K562 (cell line): ENCODE data around the gene RABGAP1L. TPM values are rescaled to one million over a fixed set of nuclear protein-coding genes. Genes with fewer than 3 reads are reported as not detected.
A peak's percentile ranks its signal among the peaks of the same experiment; 100 is the strongest.

Experiments
- ATAC-seq: fragments of 200-7000 bp; cut with Tn5 transposase; 3 replicates; pipeline ENCODE4 v1.9.1; 2020; ENCODE audit warnings: moderate library complexity
- BruUV-seq: library from RNA; stranded (reverse); fragments of 400-500 nt; replicated peaks from 2 replicates; lab custom pipeline; 2021; lab: Mats Ljungman, UMichigan
- CTCF ChIA-PET: fragments of 300-600 bp; formaldehyde crosslinking; extraction: SDS; loops from one replicate; lab custom pipeline; 2021; ENCODE audit warnings: low intra/inter-chr PET ratio; lab: Yijun Ruan, JAX
- POLR2A ChIA-PET: fragments of 300-600, 350-650 bp; sonication (Branson Sonifier 250); formaldehyde crosslinking; extraction: SDS; loops from one replicate; lab custom pipeline; 2021; ENCODE audit warnings: antibody characterized with exemption, inconsistent platforms; lab: Yijun Ruan, JAX
- DNase-seq, 4 experiments: peaks; one replicate each; pipeline versions ENCODE4 v3.0.0 to v3.0.0-alpha.2; 2011 to 2018; ENCODE audit warnings: low spot score in 3 of 4, mixed read lengths in 3 of 4; ENCODE audit errors: extremely low read depth in 1 of 4
- FAIRE-seq: peaks from 2 replicates; lab custom pipeline; 2011; peaks lifted over from hg19 to GRCh38; lab: Jason Lieb, UNC
- H2AFZ ChIP-seq: 2 replicates; pipeline ENCODE4 v1.6.0; 2011; ENCODE audit warnings: low read depth, low read length, control low read depth, inconsistent platforms
- H3K27ac ChIP-seq: fragments of 200-600 bp; 3 replicates; pipeline ENCODE4 v1.8.0; 2011; ENCODE audit warnings: low read depth, mild to moderate bottlenecking, control low read depth, inconsistent platforms, low read length, moderate library complexity, mixed read lengths; ENCODE audit errors: extremely low read depth
- H3K27me3 ChIP-seq, 2 experiments: fragments of 300-600 bp in 1 of 2; 2 replicates in 1 of 2; 3 replicates in 1 of 2; pipeline versions ENCODE4 v1.6.0 to v1.8.0; 2011; ENCODE audit warnings: inconsistent platforms in 2 of 2, low read length in 2 of 2, mild to moderate bottlenecking in 1 of 2, mixed read lengths in 1 of 2, moderate library complexity in 1 of 2; ENCODE audit not compliant: control insufficient read depth in 2 of 2, insufficient read depth in 2 of 2
- H3K36me3 ChIP-seq: fragments of 300-600 bp; 3 replicates; pipeline ENCODE4 v1.8.0; 2011; ENCODE audit warnings: mild to moderate bottlenecking, low read length, inconsistent platforms; ENCODE audit not compliant: control insufficient read depth, insufficient read depth
- H3K4me1 ChIP-seq, 2 experiments: fragments of 200-600 bp in 1 of 2; replicated peaks in 1 of 2; 2 replicates in 1 of 2; 3 replicates in 1 of 2; pipeline versions ENCODE4 v1.5.1 to v1.8.0; 2011; ENCODE audit warnings: inconsistent platforms in 2 of 2, low read length in 2 of 2, mild to moderate bottlenecking in 1 of 2, mixed read lengths in 1 of 2, moderate library complexity in 1 of 2; ENCODE audit not compliant: control insufficient read depth in 2 of 2, insufficient read depth in 2 of 2
- H3K4me2 ChIP-seq: 2 replicates; pipeline ENCODE4 v1.6.1; 2011; ENCODE audit warnings: low read length, control low read depth, inconsistent platforms, mixed read lengths; ENCODE audit not compliant: insufficient read depth
- H3K4me3 ChIP-seq: fragments of 200-600 bp; sonication (generic), shearing (Covaris generic); 2 replicates; pipeline ENCODE4 v1.5.1; 2016; ENCODE audit warnings: control low read depth, inconsistent platforms
- H3K79me2 ChIP-seq: fragments of 200-600 bp; 3 replicates; pipeline ENCODE4 v1.8.0; 2011; ENCODE audit warnings: low read length, inconsistent platforms; ENCODE audit not compliant: control insufficient read depth, insufficient read depth
- H3K9ac ChIP-seq, 2 experiments: 2 replicates each; pipeline versions ENCODE4 v1.6.0 to v1.6.1; 2011; ENCODE audit warnings: low read depth in 2 of 2, low read length in 2 of 2, control low read depth in 1 of 2, inconsistent platforms in 1 of 2, mild to moderate bottlenecking in 1 of 2, mixed read lengths in 1 of 2; ENCODE audit not compliant: insufficient read depth in 1 of 2
- H3K9me1 ChIP-seq: one replicate; pipeline ENCODE4 v1.6.0; 2011; ENCODE audit warnings: inconsistent platforms, mild to moderate bottlenecking, low read length, moderate library complexity; ENCODE audit not compliant: control insufficient read depth, insufficient read depth
- H3K9me3 ChIP-seq: replicated peaks from 2 replicates; pipeline ENCODE4 v1.5.1; 2011; ENCODE audit warnings: low read depth, low read length, inconsistent platforms; ENCODE audit not compliant: control insufficient read depth, insufficient read depth
- H4K20me1 ChIP-seq: replicated peaks from 2 replicates; pipeline ENCODE4 v1.6.1; 2011; ENCODE audit warnings: low read length, inconsistent platforms, mixed read lengths; ENCODE audit not compliant: control insufficient read depth, insufficient read depth
- ZNF197 ChIP-seq: fragments of 200-800 bp; sonication (Bioruptor generic); IDR thresholded peaks from 2 replicates; pipeline ENCODE4 v1.6.1; 2016; ENCODE audit warnings: low read depth, missing genetic modification characterization, missing compliant biosample characterization
- ZNF431 ChIP-seq: sonication (generic); formaldehyde crosslinking; IDR thresholded peaks from 2 replicates; pipeline ENCODE4 v1.8.0; 2022; ENCODE audit warnings: mild to moderate bottlenecking, missing genetic modification reagents
- WGBS: fragments of 100-300 bp; shearing (Covaris generic); methylation state at CpG from one replicate; pipeline ENCODE4 v1.1.6; 2016; ENCODE audit warnings: low coverage, mixed read lengths; ENCODE audit not compliant: insufficient coverage; ENCODE audit errors: missing lambda C conversion rate; 5-methylcytosine and 5-hydroxymethylcytosine counted together
- in situ Hi-C: fragments of 300-500 bp; cut with MboI; formaldehyde crosslinking; loops from 4 replicates; pipeline ENCODE4 v1.15.0; 2018; ENCODE audit warnings: inconsistent platforms, mixed read lengths
- intact Hi-C: fragments of 100-400 bp; cut with micrococcal nuclease; formaldehyde crosslinking; loops from 2 replicates; pipeline ENCODE4 v1.14.2; 2022
- polyA plus RNA-seq, 8 experiments: library from polyadenylated mRNA; depleted of rRNA in 4 of 8; stranded (reverse) in 5 of 8; unstranded in 3 of 8; fragments of >200 nt; fragmentation: Nextera tagmentation in 2 of 8; fragmentation: Illumina TruSeq in 1 of 8; extraction: Ambion mirVana in 2 of 8; extraction: Trizol in 1 of 8; gene quantifications; 2 replicates each; pipeline versions ENCODE4 v1.2.1 to v1.2.3, GENCODE V29; 2011 to 2014; ENCODE audit warnings: inconsistent platforms in 1 of 8, missing spikeins in 1 of 8
- total RNA-seq, 7 experiments: library from RNA; depleted of rRNA in 6 of 7; stranded (reverse); fragments of >200 nt in 6 of 7; fragmentation: Illumina TruSeq in 2 of 7; extraction: Trizol in 2 of 7; gene quantifications; 2 replicates each; pipeline versions ENCODE4 v1.2.1 to v1.2.3, GENCODE V29; 2011 to 2021; ENCODE audit warnings: low replicate concordance in 1 of 7

RABGAP1L gene
- total and polyA plus RNA-seq, 9 of the 15 experiments (the other 6 are each of a cell fraction or from before 2014, with no cell fraction given), result 16.5 to 44.9 (median 26.7) TPM

DNA sequence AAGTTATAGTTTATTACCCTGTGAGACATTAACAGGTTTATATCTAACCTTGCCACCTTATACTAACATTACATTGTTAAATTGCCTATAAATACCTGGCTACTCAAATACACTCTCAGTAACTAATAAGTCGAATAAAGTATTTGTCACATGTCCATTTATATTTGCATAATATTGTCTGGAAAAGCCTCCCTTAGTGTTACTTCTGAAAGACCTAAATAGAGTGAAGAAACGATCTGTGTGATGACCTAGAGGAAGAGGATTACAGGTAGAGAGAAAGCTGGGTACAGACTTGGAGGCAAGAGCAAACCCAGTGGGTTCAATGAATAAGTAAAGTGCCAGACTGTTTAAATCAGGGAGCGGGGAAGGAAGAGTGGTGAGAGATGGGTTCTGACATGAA lies 837.7 kb downstream of the RABGAP1L start:
- peaks cover 46% of the 10 kb centered on the region for H3K79me2 ChIP-seq
- no peak for ATAC-seq
- TF ChIP-seq ZNF431 (0 out of 2 replicates have a peak, but pooled peaks have one; percentile 34), ZNF197 (CRISPR knock-in tag) (no peak)
- TF ChIP-seq, all 486 proteins: peak for 1
- ChIA-PET POLR2A (interaction anchor here (0.5 to 1.2 kb wide), 5 partner anchors 10 to 862 kb away, joined by 3 to 4 read pairs (median 3); no protein-coding TSS in a partner anchor), CTCF (interaction anchor here (1.2 to 3.5 kb wide), 3 partner anchors 225 to 227 kb away, joined by 3 to 38 read pairs (median 13); no protein-coding TSS in a partner anchor)
- WGBS, result 66% methylated on average over 3 of the region's 3 CpGs
- H3K9me1 ChIP-seq, result no peaks in the 10 kb centered on the region
- H3K4me3 ChIP-seq, result no peak overlapping the region
- in situ Hi-C loops, result loop anchor here (5.0 to 25.0 kb wide), 2 partner anchors 230 to 735 kb away; no protein-coding TSS in a partner anchor
- H4K20me1 ChIP-seq, result no peaks in the 10 kb centered on the region; the same call in none of the 2 replicates
- peak overlapping the region; percentile 64; the same call in 2 of the 3 replicates for H3K27ac ChIP-seq
- intact Hi-C loops, result loop anchor here (5.0 kb wide), 1 partner anchor 735 kb away; no protein-coding TSS in a partner anchor
- no peak overlapping the region for H3K4me2 ChIP-seq
- H2AFZ ChIP-seq, result no peak overlapping the region
- peaks cover 16% of the 10 kb centered on the region for H3K36me3 ChIP-seq
- H3K4me1 ChIP-seq, result peaks cover 10 to 23% of the 10 kb centered on the region in 2 experiments; a peak in 3 of 5 replicates
- BruUV-seq, result no TSS peak
- H3K9ac ChIP-seq, result peak overlapping the region in 1 of 2 experiments; percentile 41; a peak in 2 of 4 replicates
- H3K27me3 ChIP-seq, result no peaks in the 10 kb centered on the region
- H3K9me3 ChIP-seq, result no peaks in the 10 kb centered on the region
- DNase-seq, result no peak
- no peak for FAIRE-seq
